Suprapubic skin (tissue), 4 donors: Measurements from ENCODE around the gene FNBP1. TPM values are rescaled to one million over a fixed set of nuclear protein-coding genes. Genes with fewer than 3 reads are reported as not detected.

Experiments
- DNase-seq, 2 donors: peaks; one replicate each; pipeline ENCODE4 v3.0.0-alpha.2; 2019; ENCODE audit warnings: low spot score in 2 of 2
- H3K27ac ChIP-seq: fragments of 200-600 bp; sonication (generic); one replicate; pipeline ENCODE4 v1.5.1; 2019
- H3K27me3 ChIP-seq: fragments of 200-600 bp; sonication (generic); one replicate; pipeline ENCODE4 v1.5.1; 2019
- H3K36me3 ChIP-seq: fragments of 200-600 bp; sonication (generic); one replicate; pipeline ENCODE4 v1.5.1; 2019
- H3K4me1 ChIP-seq: fragments of 200-600 bp; sonication (generic); one replicate; pipeline ENCODE4 v1.5.1; 2019
- H3K4me3 ChIP-seq: fragments of 200-600 bp; sonication (generic); one replicate; pipeline ENCODE4 v1.5.1; 2019; ENCODE audit warnings: mild to moderate bottlenecking
- H3K9me3 ChIP-seq: fragments of 200-600 bp; sonication (generic); one replicate; pipeline ENCODE4 v1.5.1; 2019
- CTCF ChIP-seq, 2 donors: fragments of 200-600 bp in 1 of 2; fragments of 450-650 bp in 1 of 2; sonication (generic) in 1 of 2; IDR thresholded peaks; one replicate each; pipeline ENCODE4 v1.5.1; 2016 to 2019; ENCODE audit warnings: antibody characterized with exemption in 2 of 2, mild to moderate bottlenecking in 1 of 2, moderate library complexity in 1 of 2
- EP300 ChIP-seq: sonication (generic); formaldehyde crosslinking; IDR thresholded peaks from one replicate; pipeline ENCODE4 v1.6.1; 2017; ENCODE audit warnings: antibody characterized with exemption
- POLR2A ChIP-seq, 2 donors: fragments of 450-650 bp; IDR thresholded peaks; one replicate each; pipeline ENCODE4 v1.6.1; 2017; ENCODE audit warnings: antibody characterized with exemption in 2 of 2, mild to moderate bottlenecking in 2 of 2, moderate library complexity in 2 of 2
- POLR2AphosphoS5 ChIP-seq, 3 donors: sonication (generic); formaldehyde crosslinking; IDR thresholded peaks; one replicate each; pipeline ENCODE4 v1.6.1; 2017; ENCODE audit warnings: antibody characterized with exemption in 3 of 3
- WGBS: methylation state at CpG from one replicate; pipeline ENCODE4 v1.1.5; 2018; 5-methylcytosine and 5-hydroxymethylcytosine counted together
- total RNA-seq, 4 donors: library from RNA; depleted of rRNA; stranded (reverse); fragments of >200 nt; gene quantifications; one replicate each; pipeline ENCODE4 v1.1.0, GENCODE V29; 2016

FNBP1 gene
- total RNA-seq, 4 donors from 2014 or later = 23.7 to 50.5 (median 43.3) TPM

- no peak for DNase-seq
- TF ChIP-seq CTCF (IDR thresholded peaks at IDR 0.05) (no peak), POLR2A (IDR thresholded peaks at IDR 0.05) (no peak), POLR2AphosphoS5 (IDR thresholded peaks at IDR 0.05) (no peak), EP300 (no peak)
- Histone ChIP-seq H3K9me3 (no peaks in the 10 kb centered on the region), H3K4me3 (no peak overlapping the region), H3K27ac (no peak overlapping the region), H3K36me3 (peaks cover 79% of the 10 kb centered on the region), H3K27me3 (no peaks in the 10 kb centered on the region), H3K4me1 (no peaks in the 10 kb centered on the region)
- WGBS = 91% methylated on average over 7 of the region's 7 CpGs
Observed at GRCh38 chr9:129857207-129857606, 185.8 kb downstream of the FNBP1 start.

- Histone ChIP-seq H3K27ac (no peak overlapping the region), H3K9me3 (no peaks in the 10 kb centered on the region), H3K4me1 (no peaks in the 10 kb centered on the region), H3K27me3 (no peaks in the 10 kb centered on the region), H3K4me3 (no peak overlapping the region), H3K36me3 (peaks cover 85% of the 10 kb centered on the region)
- WGBS = 92% methylated on average over 4 of the region's 4 CpGs
- no peak for DNase-seq
- no peak for TF ChIP-seq CTCF (IDR thresholded peaks at IDR 0.05)
- TF ChIP-seq EP300 = no peak
- TF ChIP-seq POLR2A (IDR thresholded peaks at IDR 0.05) = no peak
- no peak for TF ChIP-seq POLR2AphosphoS5 (IDR thresholded peaks at IDR 0.05)
Observed at GRCh38 chr9:129854588-129855110, 188.3 kb downstream of the FNBP1 start.

- TF ChIP-seq EP300 (no peak), POLR2AphosphoS5 (IDR thresholded peaks at IDR 0.05) (no peak), CTCF (IDR thresholded peaks at IDR 0.05) (no peak), POLR2A (IDR thresholded peaks at IDR 0.05) (no peak)
- 93% methylated on average over 2 of the region's 3 CpGs for WGBS
- H3K4me1 ChIP-seq = no peaks in the 10 kb centered on the region
- no peaks in the 10 kb centered on the region for H3K27me3 ChIP-seq
- H3K27ac ChIP-seq = no peak overlapping the region
- no peak overlapping the region for H3K4me3 ChIP-seq
- H3K9me3 ChIP-seq = no peaks in the 10 kb centered on the region
- peaks cover 81% of the 10 kb centered on the region for H3K36me3 ChIP-seq
- DNase-seq = no peak
Observed at GRCh38 chr9:129853614-129854013, 189.4 kb downstream of the FNBP1 start.

- Histone ChIP-seq H3K9me3 (no peaks in the 10 kb centered on the region), H3K36me3 (peaks cover 70% of the 10 kb centered on the region), H3K27me3 (no peaks in the 10 kb centered on the region), H3K4me3 (no peak overlapping the region), H3K27ac (no peak overlapping the region), H3K4me1 (no peaks in the 10 kb centered on the region)
- WGBS = 65% methylated on average over 4 of the region's 5 CpGs
- TF ChIP-seq EP300 = no peak
- TF ChIP-seq POLR2AphosphoS5 (IDR thresholded peaks at IDR 0.05) = no peak
- TF ChIP-seq CTCF (IDR thresholded peaks at IDR 0.05) = no peak
- TF ChIP-seq POLR2A (IDR thresholded peaks at IDR 0.05) = no peak
- DNase-seq = no peak
Observed at GRCh38 chr9:129852579-129852978, 190.4 kb downstream of the FNBP1 start.

- DNase-seq = no peak
- 90% methylated on average over 5 of the region's 5 CpGs for WGBS
- Histone ChIP-seq H3K4me3 (no peak overlapping the region), H3K4me1 (peaks cover 2% of the 10 kb centered on the region), H3K36me3 (peaks cover 63% of the 10 kb centered on the region), H3K9me3 (no peaks in the 10 kb centered on the region), H3K27ac (no peak overlapping the region), H3K27me3 (no peaks in the 10 kb centered on the region)
- TF ChIP-seq EP300 (no peak), CTCF (IDR thresholded peaks at IDR 0.05) (no peak), POLR2A (IDR thresholded peaks at IDR 0.05) (no peak), POLR2AphosphoS5 (IDR thresholded peaks at IDR 0.05) (no peak)
Observed at GRCh38 chr9:129851821-129852220, 191.2 kb downstream of the FNBP1 start.
